ENCODE results near the gene DGKD.

The DGKD gene

GRCh38 chr2:233447506-233448219 is 93.4 kb downstream of the DGKD start:
- DNase-seq = no peak

- no peak for DNase-seq
These were observed 93.9 kb downstream of the DGKD start for GRCh38 chr2:233448220-233448559.

- no peak for DNase-seq
These were observed 94.3 kb downstream of the DGKD start for GRCh38 chr2:233448575-233448974.

- DNase-seq = no peak
These were observed 95.0 kb downstream of the DGKD start for GRCh38 chr2:233449081-233449901.

- DNase-seq = no peak
These were observed 95.9 kb downstream of the DGKD start for GRCh38 chr2:233449921-233450863.

GRCh38 chr2:233450864-233451575 is 96.7 kb downstream of the DGKD start:
- DNase-seq = no peak

GRCh38 chr2:233451950-233452349 is 97.7 kb downstream of the DGKD start:
- no peak for DNase-seq

GRCh38 chr2:233453111-233453915 is 99.0 kb downstream of the DGKD start:
- no peak for DNase-seq

GRCh38 chr2:233453916-233454315 is 99.6 kb downstream of the DGKD start:
- DNase-seq = no peak

GRCh38 chr2:233455006-233455405 is 100.7 kb downstream of the DGKD start:
- DNase-seq = no peak

- no peak for DNase-seq
These were observed 101.2 kb downstream of the DGKD start for GRCh38 chr2:233455491-233455890.

GRCh38 chr2:233456111-233456510 is 101.8 kb downstream of the DGKD start:
- DNase-seq = no peak

- no peak for DNase-seq
These were observed 102.6 kb downstream of the DGKD start for GRCh38 chr2:233456934-233457333.

- DNase-seq = no peak
These were observed 103.1 kb downstream of the DGKD start for GRCh38 chr2:233457356-233457755.

GRCh38 chr2:233458031-233458610 is 103.8 kb downstream of the DGKD start:
- DNase-seq = no peak

- DNase-seq = no peak
These were observed 104.5 kb downstream of the DGKD start for GRCh38 chr2:233458826-233459225.

GRCh38 chr2:233459426-233459825 is 105.1 kb downstream of the DGKD start:
- no peak for DNase-seq

GRCh38 chr2:233460726-233461441 is 106.6 kb downstream of the DGKD start:
- no peak for DNase-seq

- no peak for DNase-seq
These were observed 107.2 kb downstream of the DGKD start for GRCh38 chr2:233461481-233461891.

- DNase-seq = no peak
These were observed 108.0 kb downstream of the DGKD start for GRCh38 chr2:233462202-233462785.

All from central memory CD4-positive, alpha-beta T cell (primary cell).